Ovary (tissue), 3 donors: ENCODE results near the gene TANC1.

ENCODE experiments used
- POLR2A ChIP-seq: fragments of 450-650 bp; IDR thresholded peaks from one replicate; pipeline ENCODE4 v1.6.1; 2017; ENCODE audit warnings: antibody characterized with exemption, mild to moderate bottlenecking, moderate library complexity
- TF ChIP-seq, protein P1 (sequence below), 3 donors: fragments of 450-650 bp in 2 of 3; fragments of 200-600 bp in 1 of 3; IDR thresholded peaks; one replicate each; pipeline versions ENCODE4 v1.5.1 to v1.8.0; 2016 to 2022; ENCODE audit warnings: antibody characterized with exemption in 3 of 3, mild to moderate bottlenecking in 1 of 3
- donor health status: DM: no; HTN: no; CAD: no.

- no peak for TF ChIP-seq POLR2A
- TF ChIP-seq, protein P1, sequence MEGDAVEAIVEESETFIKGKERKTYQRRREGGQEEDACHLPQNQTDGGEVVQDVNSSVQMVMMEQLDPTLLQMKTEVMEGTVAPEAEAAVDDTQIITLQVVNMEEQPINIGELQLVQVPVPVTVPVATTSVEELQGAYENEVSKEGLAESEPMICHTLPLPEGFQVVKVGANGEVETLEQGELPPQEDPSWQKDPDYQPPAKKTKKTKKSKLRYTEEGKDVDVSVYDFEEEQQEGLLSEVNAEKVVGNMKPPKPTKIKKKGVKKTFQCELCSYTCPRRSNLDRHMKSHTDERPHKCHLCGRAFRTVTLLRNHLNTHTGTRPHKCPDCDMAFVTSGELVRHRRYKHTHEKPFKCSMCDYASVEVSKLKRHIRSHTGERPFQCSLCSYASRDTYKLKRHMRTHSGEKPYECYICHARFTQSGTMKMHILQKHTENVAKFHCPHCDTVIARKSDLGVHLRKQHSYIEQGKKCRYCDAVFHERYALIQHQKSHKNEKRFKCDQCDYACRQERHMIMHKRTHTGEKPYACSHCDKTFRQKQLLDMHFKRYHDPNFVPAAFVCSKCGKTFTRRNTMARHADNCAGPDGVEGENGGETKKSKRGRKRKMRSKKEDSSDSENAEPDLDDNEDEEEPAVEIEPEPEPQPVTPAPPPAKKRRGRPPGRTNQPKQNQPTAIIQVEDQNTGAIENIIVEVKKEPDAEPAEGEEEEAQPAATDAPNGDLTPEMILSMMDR (IDR thresholded peaks at IDR 0.05): no peak
Measured at GRCh38 chr2:159188449-159188848, 220.0 kb downstream of the TANC1 start.
